Measurements from ENCODE around the gene EMSY.

EMSY gene

GRCh38 chr11:76459299-76459698 is 14.5 kb downstream of the EMSY start:
- peak in 1 of 2 donors; percentile 19 for DNase-seq

DNA sequence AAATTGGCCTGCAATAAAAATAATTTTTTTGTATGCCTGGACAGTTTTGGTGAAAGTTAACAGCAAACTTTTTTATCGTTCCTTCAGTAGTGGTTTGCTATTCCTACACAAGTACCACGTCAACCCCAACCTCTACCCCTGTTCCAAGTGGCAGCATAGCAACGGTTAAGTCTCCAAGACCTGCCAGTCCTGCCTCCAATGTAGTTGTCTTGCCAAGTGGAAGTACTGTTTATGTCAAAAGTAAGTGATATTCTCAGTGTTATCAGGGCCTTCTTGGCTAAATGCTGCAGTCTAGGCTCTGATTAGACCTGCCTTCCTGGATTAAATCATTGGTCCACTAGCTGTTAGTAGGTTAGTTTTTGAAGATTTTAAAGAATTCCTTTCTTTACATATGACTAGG is 15.0 kb downstream of the EMSY start:
- no peak for DNase-seq

- no peak for DNase-seq
Measured at GRCh38 chr11:76462317-76462716, 17.5 kb downstream of the EMSY start.

- no peak for DNase-seq
Measured at GRCh38 chr11:76465701-76466100, 20.9 kb downstream of the EMSY start.

DNA sequence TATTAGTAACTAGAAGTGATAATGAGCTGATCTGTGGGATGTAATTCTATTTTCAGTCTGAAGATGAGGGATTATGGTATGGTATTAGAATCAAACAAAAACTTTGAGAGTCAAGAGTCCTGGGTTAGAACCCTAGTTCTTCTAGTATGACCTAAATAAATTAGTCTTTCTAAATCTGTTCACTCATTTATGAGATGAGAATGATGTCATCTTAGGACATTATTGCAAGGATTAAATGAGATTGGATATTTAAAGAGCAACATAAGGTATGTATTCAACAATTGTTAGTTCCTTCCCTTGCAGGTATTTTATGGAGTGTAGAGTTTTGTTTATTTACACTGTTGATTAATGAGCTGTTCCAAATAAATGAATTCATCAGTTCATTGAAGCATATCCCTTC is 21.8 kb downstream of the EMSY start:
- no peak for DNase-seq

GRCh38 chr11:76469141-76469540 is 24.3 kb downstream of the EMSY start:
- no peak for DNase-seq

DNA sequence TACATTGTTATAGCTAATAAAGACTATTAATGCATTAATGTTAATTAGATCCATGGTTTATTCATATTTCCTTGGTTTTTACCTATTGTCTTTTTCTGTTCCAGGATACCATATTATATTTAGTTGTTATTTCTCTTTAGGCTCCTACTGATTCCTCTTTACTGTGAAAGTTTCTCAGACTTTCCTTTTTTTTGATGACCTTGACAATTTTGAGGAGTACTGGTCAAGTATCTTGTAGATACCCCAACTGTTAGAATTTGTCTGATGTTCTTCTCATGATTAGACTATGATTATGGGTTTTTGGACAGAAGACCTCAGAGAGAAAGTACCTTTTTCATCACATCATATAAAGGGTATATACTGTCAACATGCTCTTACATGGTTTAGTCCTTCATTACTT is 26.6 kb downstream of the EMSY start:
- DNase-seq = no peak

DNA sequence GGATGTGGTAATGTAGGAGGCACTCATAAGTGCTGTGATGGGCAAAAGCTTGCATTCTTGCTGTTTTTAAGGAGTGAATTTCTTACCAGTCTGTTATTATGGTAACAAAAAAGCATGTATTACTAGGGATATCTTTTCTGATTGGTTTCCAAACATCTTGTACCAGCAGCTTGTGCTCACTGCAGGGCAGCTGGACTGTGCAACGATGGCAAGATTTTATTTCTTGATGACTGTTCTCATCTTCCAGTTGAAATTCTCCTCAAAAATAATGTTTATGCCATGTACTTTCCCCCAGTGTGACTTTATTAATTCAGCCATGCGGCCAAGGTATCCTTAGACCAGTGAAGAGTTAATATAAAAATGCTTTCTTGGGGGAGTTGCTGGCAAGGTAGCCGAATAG is 35.4 kb downstream of the EMSY start:
- DNase-seq = no peak

DNA sequence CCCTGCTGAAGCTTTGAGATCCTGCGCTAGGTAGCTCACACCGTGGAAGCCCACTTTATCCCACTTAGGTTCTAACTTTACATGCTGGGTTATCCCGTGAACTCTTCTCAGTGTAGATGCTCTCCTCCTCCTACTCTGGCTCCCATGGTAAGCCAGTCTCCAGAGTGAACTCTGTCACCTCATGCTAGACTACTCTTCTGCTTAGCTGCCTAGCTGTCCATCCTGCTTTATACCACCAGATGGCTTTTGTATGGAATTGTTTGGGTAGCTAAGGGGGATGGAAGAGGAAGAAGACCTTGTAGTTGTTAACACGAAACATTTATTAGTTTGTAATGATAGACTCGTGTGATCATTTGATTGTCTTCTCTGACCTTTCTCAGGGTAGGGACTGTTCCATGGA is 46.8 kb downstream of the EMSY start:
- DNase-seq = no peak

GRCh38 chr11:76493040-76493439 is 48.2 kb downstream of the EMSY start:
- DNase-seq = no peak

- no peak for DNase-seq
Measured at GRCh38 chr11:76493626-76494539, 49.1 kb downstream of the EMSY start.

DNA sequence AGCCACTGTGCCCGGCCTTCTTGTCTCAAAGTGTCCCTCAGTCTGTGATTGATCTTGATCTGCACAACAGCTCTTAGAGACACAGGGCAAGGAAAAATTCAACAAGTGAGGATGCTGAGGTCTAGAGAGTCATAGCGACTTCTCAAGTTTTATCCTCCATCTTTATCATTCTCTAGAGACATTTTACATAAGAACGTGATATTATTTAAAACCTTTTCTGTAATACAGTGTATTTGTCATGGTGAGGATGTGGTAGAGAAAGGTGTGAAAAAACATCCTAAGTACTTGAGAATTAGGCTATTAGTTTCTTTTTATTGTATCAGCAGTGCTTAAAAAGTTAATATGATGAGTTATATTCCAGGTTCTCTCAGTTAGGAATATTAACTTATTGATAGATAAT is 50.2 kb downstream of the EMSY start:
- DNase-seq = no peak

DNA sequence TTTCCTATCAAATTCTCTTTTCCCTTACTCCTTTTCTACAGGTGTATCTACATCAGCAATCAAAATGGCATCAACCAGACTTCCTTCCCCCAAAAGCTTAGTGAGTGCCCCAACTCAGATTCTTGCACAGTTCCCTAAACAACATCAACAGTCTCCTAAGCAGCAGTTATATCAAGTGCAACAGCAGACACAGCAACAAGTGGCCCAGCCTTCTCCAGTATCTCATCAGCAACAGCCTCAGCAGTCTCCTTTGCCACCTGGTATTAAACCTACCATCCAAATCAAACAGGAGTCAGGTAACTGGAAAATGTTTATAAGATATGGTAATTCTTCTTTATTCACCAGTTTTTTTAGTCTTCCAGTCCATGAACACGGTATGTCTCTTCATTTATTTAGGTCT is 51.4 kb downstream of the EMSY start:
- DNase-seq = no peak

DNA sequence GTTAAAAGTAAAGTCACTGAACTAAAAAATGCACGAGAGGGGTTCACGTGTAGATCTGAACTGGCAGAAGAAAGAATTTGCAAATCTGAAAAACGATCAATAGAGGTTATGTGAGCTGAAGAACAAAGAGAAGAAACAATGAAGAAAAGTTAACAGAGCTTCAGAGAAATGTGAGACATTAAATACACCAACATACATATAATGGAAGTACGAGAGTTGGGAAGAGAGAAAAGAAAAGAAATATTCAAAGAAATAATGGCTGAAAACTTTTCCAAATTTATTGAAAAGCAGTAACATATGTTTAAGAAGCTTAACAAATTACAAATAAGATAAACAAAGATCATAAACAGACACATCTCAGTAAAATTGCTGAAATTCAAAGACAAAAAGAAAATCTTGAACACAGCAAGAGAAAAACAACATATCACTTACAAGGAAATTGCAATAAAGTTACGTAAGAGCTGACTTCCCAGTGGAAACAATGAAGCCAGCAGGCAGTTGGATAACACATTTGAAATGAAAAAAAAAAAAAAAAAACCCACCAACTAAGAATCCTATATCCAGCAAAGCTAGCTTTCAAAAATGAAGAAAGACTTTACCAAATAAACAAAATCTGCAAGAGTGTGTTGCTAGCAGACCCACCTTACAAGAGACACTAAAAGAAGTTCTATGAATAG is 56.8 kb downstream of the EMSY start:
- peak; percentile 10 to 12 for DNase-seq

DNA sequence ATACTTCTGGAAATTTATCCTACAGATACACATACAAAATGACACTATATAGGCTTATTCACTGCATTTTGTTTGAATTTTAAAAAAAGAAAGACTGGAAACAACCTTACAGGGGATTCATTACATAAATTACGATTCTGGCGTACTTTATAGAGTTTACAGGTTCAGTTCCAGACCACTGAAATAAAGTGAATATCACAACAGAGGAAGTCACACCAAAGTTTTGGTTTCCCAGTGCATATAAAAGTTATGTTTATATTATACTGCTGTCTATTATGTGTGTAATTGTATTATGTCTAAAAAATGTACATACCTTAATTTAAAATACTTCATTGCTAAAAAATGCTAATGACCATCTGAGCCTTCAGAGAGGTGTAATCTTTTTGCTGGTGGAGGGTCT is 62.0 kb downstream of the EMSY start:
- DNase-seq = no peak

- no peak for DNase-seq
Measured at GRCh38 chr11:76510060-76511047, 65.5 kb downstream of the EMSY start.

GRCh38 chr11:76512851-76513653 is 68.2 kb downstream of the EMSY start:
- DNase-seq = peak; percentile 14 to 19

DNA sequence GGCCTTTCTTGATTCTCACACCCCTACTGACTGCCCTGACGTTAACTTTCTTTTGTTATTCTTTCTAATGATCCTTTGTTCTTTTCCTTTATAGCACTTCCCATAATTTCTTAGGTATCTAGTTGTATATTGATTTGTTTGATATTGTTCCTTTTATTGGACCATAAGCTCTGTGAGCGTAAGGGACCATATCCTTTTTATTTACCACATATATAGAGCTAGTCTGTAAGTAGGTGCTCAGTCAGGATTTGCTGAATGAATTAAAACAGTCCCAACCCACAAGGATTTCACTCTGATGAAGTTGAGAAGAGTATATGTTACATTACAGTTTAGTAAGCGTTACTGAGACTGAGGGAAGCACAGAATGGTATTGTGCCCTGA is 68.8 kb downstream of the EMSY start:
- no peak for DNase-seq

DNA sequence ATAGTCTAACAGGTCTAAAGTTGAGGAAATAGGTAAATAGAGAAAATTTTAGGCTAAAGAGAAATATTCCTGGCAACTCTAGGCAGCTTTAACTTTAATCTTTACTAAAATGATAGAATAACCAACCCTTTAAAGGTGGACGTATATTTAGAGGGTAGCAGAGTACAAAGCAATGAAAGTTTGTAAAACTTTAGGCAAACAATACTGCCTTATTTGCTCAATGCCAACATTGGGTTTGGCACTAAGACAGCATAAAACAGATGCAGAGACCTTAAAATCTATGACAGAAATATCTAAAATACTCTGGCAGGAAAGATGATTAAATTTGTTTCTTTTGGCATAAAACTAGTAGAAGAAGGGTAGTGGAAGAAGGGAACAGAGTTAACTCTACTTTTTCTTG is 70.7 kb downstream of the EMSY start:
- no peak for DNase-seq

DNA sequence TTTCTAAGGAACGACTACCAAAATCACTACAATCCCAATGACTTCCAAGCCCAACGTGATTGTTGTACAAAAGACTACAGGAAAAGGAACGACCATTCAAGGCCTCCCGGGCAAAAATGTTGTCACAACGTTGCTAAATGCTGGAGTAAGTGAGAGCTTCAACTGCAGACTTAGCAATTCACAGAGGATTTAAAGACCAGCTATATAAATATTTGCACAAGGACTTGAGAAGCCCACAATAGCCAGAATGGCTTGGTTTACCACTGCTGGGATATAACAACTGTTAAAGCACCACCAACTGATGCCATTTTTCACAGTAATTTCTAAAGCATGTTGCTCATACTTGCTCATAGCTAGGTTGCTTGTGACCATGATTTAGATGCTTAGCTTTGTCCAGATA is 78.3 kb downstream of the EMSY start:
- no peak for DNase-seq

- no peak for DNase-seq
Measured at GRCh38 chr11:76523786-76524436, 79.1 kb downstream of the EMSY start.

- DNase-seq = no peak
Measured at GRCh38 chr11:76524461-76524860, 79.6 kb downstream of the EMSY start.
